Measurements from ENCODE around the gene NUDT13. TPM values are rescaled to one million over a fixed set of nuclear protein-coding genes. Genes with fewer than 3 reads are reported as not detected.
"Not testable (repeated sequence)": the region's sequence is repeated elsewhere in the genome, so short reads cannot be mapped to it uniquely, and the experiment has no call there.

NUDT13 gene
- total RNA-seq, 1 donor from 2014 or later: 3.1 TPM

- no peak overlapping the region for H3K27ac Mint-ChIP-seq
- no peaks in the 10 kb centered on the region for H3K27me3 Mint-ChIP-seq
- no peak for TF ChIP-seq CTCF (conservative IDR thresholded peaks at IDR 0.05)
- H3K4me3 Mint-ChIP-seq: no peak overlapping the region
- DNase-seq (ENCODE audit: extremely low spot score, unreplicated experiment): no peak
- no peaks in the 10 kb centered on the region for H3K9me3 Mint-ChIP-seq
- H3K4me1 Mint-ChIP-seq (ENCODE audit: unreplicated experiment): no peaks in the 10 kb centered on the region
- H3K36me3 Mint-ChIP-seq: peaks cover 20% of the 10 kb centered on the region
Observed at GRCh38 chr10:73134727-73135126, 24.5 kb downstream of the NUDT13 start.

- TF ChIP-seq CTCF (conservative IDR thresholded peaks at IDR 0.05): no peak
- DNase-seq (ENCODE audit: extremely low spot score, unreplicated experiment): no peak
- Mint-ChIP-seq H3K36me3 (peaks cover 18% of the 10 kb centered on the region), H3K4me3 (no peak overlapping the region), H3K27ac (no peak overlapping the region), H3K9me3 (no peaks in the 10 kb centered on the region), H3K4me1 (ENCODE audit: unreplicated experiment) (no peaks in the 10 kb centered on the region), H3K27me3 (no peaks in the 10 kb centered on the region)
Observed at GRCh38 chr10:73136627-73137026, 26.4 kb downstream of the NUDT13 start.

- Mint-ChIP-seq H3K36me3 (peaks cover 31% of the 10 kb centered on the region), H3K27me3 (no peaks in the 10 kb centered on the region), H3K4me3 (no peak overlapping the region), H3K9me3 (no peaks in the 10 kb centered on the region), H3K4me1 (ENCODE audit: unreplicated experiment) (no peaks in the 10 kb centered on the region), H3K27ac (no peak overlapping the region)
- no peak for TF ChIP-seq CTCF (conservative IDR thresholded peaks at IDR 0.05)
- no peak for DNase-seq (ENCODE audit: extremely low spot score, unreplicated experiment)
Observed at GRCh38 chr10:73139251-73139650, 29.0 kb downstream of the NUDT13 start.

- Mint-ChIP-seq H3K36me3 (peaks cover 28% of the 10 kb centered on the region), H3K9me3 (no peaks in the 10 kb centered on the region), H3K4me1 (ENCODE audit: unreplicated experiment) (no peaks in the 10 kb centered on the region), H3K27me3 (no peaks in the 10 kb centered on the region), H3K27ac (no peak overlapping the region), H3K4me3 (no peak overlapping the region)
- no peak for DNase-seq (ENCODE audit: extremely low spot score, unreplicated experiment)
- TF ChIP-seq CTCF (conservative IDR thresholded peaks at IDR 0.05): no peak
Observed at GRCh38 chr10:73141603-73142002, 31.3 kb downstream of the NUDT13 start.

- DNase-seq (ENCODE audit: extremely low spot score, unreplicated experiment); H3K9me3 Mint-ChIP-seq; H3K4me1 Mint-ChIP-seq (ENCODE audit: unreplicated experiment); H3K27me3 Mint-ChIP-seq; H3K27ac Mint-ChIP-seq; H3K4me3 Mint-ChIP-seq: not testable (repeated sequence)
- H3K36me3 Mint-ChIP-seq: peaks cover 42% of the 10 kb centered on the region
Observed at GRCh38 chr10:73150633-73151413, 40.6 kb downstream of the NUDT13 start.

GRCh38 chr10:73152009-73152408 lies 41.8 kb downstream of the NUDT13 start:
- H3K36me3 Mint-ChIP-seq: peaks cover 50% of the 10 kb centered on the region
- no peak overlapping the region for H3K27ac Mint-ChIP-seq
- no peak for TF ChIP-seq CTCF (conservative IDR thresholded peaks at IDR 0.05)
- no peak overlapping the region for H3K4me3 Mint-ChIP-seq
- no peaks in the 10 kb centered on the region for H3K4me1 Mint-ChIP-seq (ENCODE audit: unreplicated experiment)
- no peak for DNase-seq (ENCODE audit: extremely low spot score, unreplicated experiment)
- H3K27me3 Mint-ChIP-seq: no peaks in the 10 kb centered on the region
- H3K9me3 Mint-ChIP-seq: no peaks in the 10 kb centered on the region

Data from type B pancreatic cell (in vitro differentiated cells).